Activated B cell treated with CpG ODN at 0.5 μM for 24 hours (primary cell): ENCODE data around the gene SRL. TPM values are rescaled to one million over a fixed set of nuclear protein-coding genes. Genes with fewer than 3 reads are reported as not detected.

Experiments
- ATAC-seq: fragments of 200-7000 bp; cut with Tn5 transposase; one replicate; pipeline ENCODE4 v1.10.0; 2021; ENCODE audit warnings: low read depth, mild to moderate bottlenecking, moderate library complexity
- CTCF ChIA-PET: fragments of 350-600 bp; sonication (Branson Sonifier 250); formaldehyde crosslinking; loops from one replicate; lab custom pipeline; 2021; ENCODE audit warnings: antibody characterized with exemption; lab: Charles Lee
- POLR2A ChIA-PET: fragments of 350-600 bp; sonication (Branson Sonifier 250); formaldehyde crosslinking; loops from one replicate; lab custom pipeline; 2021; ENCODE audit warnings: antibody characterized with exemption; lab: Charles Lee
- DNase-seq: peaks from one replicate; pipeline ENCODE4 v3.0.0; 2022
- H3K27ac Mint-ChIP-seq: one replicate; pipeline ENCODE4 v1.8.0; 2020; ENCODE audit warnings: mixed read lengths
- H3K27me3 Mint-ChIP-seq: one replicate; pipeline ENCODE4 v1.8.0; 2021; ENCODE audit warnings: mixed read lengths
- H3K36me3 Mint-ChIP-seq: one replicate; pipeline ENCODE4 v1.8.0; 2021; ENCODE audit warnings: low read depth, mixed read lengths
- H3K4me1 Mint-ChIP-seq: one replicate; pipeline ENCODE4 v1.8.0; 2021; ENCODE audit warnings: mixed read lengths
- H3K4me3 Mint-ChIP-seq: one replicate; pipeline ENCODE4 v1.8.0; 2020; ENCODE audit warnings: mild to moderate bottlenecking, mixed read lengths
- H3K9me3 Mint-ChIP-seq: one replicate; pipeline ENCODE4 v1.8.0; 2020; ENCODE audit warnings: mixed read lengths
- CTCF ChIP-seq: fragments of 200-600 bp; IDR thresholded peaks from one replicate; pipeline ENCODE4 v1.8.0; 2022; ENCODE audit warnings: antibody characterized with exemption, mild to moderate bottlenecking
- intact Hi-C: fragments of 100-400 bp; cut with micrococcal nuclease; formaldehyde crosslinking; loops from one replicate; pipeline ENCODE4 v1.15.1; 2024
- total RNA-seq: library from RNA; stranded (reverse); gene quantifications from 2 replicates; pipeline ENCODE4 v1.2.3, GENCODE V29; 2022

Gene SRL
- total RNA-seq, 1 donor from 2014 or later, result not detected

GRCh38 chr16:4216596-4216995, 25.3 kb downstream of the SRL start:
- ChIA-PET POLR2A (no interaction called here), CTCF (no interaction called here)
- peaks cover 7% of the 10 kb centered on the region for H3K27me3 Mint-ChIP-seq
- TF ChIP-seq CTCF, result no peak
- no peak overlapping the region for H3K27ac Mint-ChIP-seq
- H3K36me3 Mint-ChIP-seq, result no peaks in the 10 kb centered on the region
- DNase-seq (no peak), ATAC-seq (no peak)
- intact Hi-C loops, result no loop called here
- H3K9me3 Mint-ChIP-seq, result no peaks in the 10 kb centered on the region
- H3K4me3 Mint-ChIP-seq, result no peak overlapping the region
- no peaks in the 10 kb centered on the region for H3K4me1 Mint-ChIP-seq

- Mint-ChIP-seq H3K36me3 (no peaks in the 10 kb centered on the region), H3K27ac (no peak overlapping the region), H3K9me3 (no peaks in the 10 kb centered on the region), H3K27me3 (peaks cover 7% of the 10 kb centered on the region), H3K4me3 (no peak overlapping the region), H3K4me1 (no peaks in the 10 kb centered on the region)
- TF ChIP-seq CTCF, result no peak
- DNase-seq, result no peak
- CTCF ChIA-PET, result no interaction called here
- POLR2A ChIA-PET, result no interaction called here
- no peak for ATAC-seq
- intact Hi-C loops, result no loop called here
Observed at GRCh38 chr16:4215106-4215505, 26.8 kb downstream of the SRL start.

- Mint-ChIP-seq H3K9me3 (no peaks in the 10 kb centered on the region), H3K36me3 (no peaks in the 10 kb centered on the region), H3K27ac (no peak overlapping the region), H3K27me3 (peaks cover 7% of the 10 kb centered on the region), H3K4me3 (no peak overlapping the region), H3K4me1 (no peaks in the 10 kb centered on the region)
- ChIA-PET CTCF (no interaction called here), POLR2A (no interaction called here)
- DNase-seq, result no peak
- no peak for ATAC-seq
- no peak for TF ChIP-seq CTCF
- intact Hi-C loops, result no loop called here
Observed at GRCh38 chr16:4214215-4214621, 27.7 kb downstream of the SRL start.

DNA sequence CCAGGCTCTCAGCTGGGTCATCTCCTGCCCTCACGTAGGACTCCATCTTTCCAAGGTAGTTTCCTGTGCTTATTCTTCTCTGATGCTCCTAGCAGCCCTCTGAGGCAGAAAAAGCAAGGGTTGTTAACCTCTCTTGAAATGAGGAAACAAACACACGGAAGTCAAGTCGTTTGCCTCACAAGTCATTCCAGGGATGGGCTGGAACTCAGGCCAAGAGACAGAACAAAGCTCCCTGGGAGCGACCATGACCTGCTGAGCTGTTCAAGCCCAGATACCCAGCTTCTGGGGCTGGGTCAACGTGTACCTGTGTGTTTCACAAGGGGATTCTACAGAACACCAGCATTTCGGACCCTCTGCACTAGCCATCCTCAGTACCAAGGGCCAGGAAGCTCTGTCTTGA, 28.1 kb downstream of the SRL start:
- Mint-ChIP-seq H3K27ac (no peak overlapping the region), H3K36me3 (no peaks in the 10 kb centered on the region), H3K4me3 (no peak overlapping the region), H3K9me3 (no peaks in the 10 kb centered on the region), H3K27me3 (peaks cover 7% of the 10 kb centered on the region), H3K4me1 (no peaks in the 10 kb centered on the region)
- CTCF ChIA-PET, result no interaction called here
- no peak for DNase-seq
- intact Hi-C loops, result no loop called here
- POLR2A ChIA-PET, result no interaction called here
- no peak for ATAC-seq
- no peak for TF ChIP-seq CTCF

DNA sequence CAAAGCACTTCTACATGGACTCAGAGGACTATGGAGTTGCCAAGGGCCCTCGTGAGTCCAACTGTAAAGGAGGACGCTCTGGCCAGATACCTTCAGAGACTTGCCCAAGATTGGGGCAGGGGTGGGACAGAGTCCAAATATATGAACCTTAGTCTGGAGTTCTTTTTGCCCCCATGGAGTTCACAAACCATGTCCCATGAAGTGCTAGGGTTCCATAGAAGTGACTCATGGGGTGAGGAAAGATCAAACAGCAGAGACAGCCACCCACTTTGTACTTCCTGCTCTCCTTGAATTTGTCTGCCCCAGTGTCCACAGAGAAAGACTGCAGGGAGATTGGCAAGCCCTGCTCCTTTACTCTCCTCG, 29.0 kb downstream of the SRL start:
- DNase-seq (no peak), ATAC-seq (no peak)
- Mint-ChIP-seq H3K4me1 (no peaks in the 10 kb centered on the region), H3K27me3 (peaks cover 8% of the 10 kb centered on the region), H3K36me3 (no peaks in the 10 kb centered on the region), H3K4me3 (no peak overlapping the region), H3K27ac (no peak overlapping the region), H3K9me3 (no peaks in the 10 kb centered on the region)
- POLR2A ChIA-PET, result no interaction called here
- CTCF ChIA-PET, result no interaction called here
- intact Hi-C loops, result no loop called here
- TF ChIP-seq CTCF, result no peak
